ENCODE results near the gene APOBEC3B.
"Not testable (repeated sequence)": the region's sequence is repeated elsewhere in the genome, so short reads cannot be mapped to it uniquely, and the experiment has no call there.

The APOBEC3B gene

DNA sequence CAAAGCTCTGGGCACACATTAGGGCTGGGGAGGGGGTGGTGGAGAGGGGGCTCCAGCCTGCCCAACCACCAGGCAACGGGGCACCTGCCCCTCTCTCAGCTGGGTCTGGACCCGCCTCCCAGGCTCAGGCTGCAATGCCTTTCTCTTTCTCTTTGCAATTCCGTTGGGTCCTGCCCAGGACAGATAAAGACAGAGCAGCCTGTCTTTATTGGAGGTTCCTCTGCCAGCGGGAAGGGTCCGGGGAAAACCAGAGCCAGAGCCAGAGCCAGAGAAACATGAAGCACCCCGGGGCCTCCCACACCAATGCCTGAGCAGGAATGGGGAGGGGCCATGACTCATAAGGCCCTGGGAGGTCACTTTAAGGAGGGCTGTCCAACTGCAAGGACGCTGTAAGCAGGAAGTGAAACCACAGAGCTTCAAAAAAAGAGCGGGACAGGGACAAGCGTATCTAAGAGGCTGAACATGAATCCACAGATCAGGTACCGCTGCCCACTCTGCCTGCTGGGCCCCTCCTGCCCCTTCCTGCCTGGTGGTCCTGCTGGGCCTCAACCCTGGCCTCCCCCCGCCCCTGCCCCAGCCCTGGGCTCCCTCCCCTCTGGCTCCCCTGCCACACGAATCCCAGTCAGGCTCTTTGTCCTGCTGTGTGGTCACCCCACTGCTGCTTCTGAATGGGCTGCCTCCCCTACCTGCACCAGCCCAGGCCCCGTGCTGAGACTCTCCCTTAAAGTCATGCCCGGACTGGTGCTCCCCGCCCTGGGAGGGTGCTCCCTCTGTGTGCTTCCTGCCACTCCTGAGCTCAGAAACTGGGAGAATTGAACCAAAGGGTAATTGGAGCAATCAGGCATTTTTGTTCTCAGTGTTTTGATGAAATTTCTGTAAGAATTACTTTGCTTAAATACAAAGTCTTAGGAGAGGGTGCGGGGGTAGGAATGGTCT is at the start of gene APOBEC3B:
APOBEC3B (plus strand) TSS at position 356 of the 936 bp plus-strand sequence; CDS start at position 463, 107 bp downstream.
- DNase-seq (ENCODE audit: low read depth): peak; percentile 93

DNA sequence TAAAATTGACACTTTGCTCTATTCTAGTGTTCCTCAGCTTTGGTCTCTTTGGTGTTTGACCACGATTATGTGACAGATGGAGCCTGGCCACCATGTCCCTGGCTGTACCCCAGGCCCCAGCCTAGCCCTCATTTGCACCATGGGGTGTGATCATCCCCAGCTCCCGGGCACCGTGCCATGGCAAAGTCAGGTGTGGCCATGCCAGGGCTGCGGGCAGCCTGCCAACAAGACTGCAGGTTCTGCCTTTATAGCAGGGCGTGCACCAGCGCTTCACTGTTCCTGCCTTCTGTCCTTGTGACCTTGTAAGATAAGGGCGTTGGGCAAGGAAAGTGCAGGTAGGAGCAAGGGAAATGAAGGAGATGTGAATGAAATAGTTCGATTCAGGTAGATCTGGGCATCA is 47.1 kb upstream of the APOBEC3B start:
- no peak for DNase-seq (ENCODE audit: low read depth)

GRCh38 chr22:38935616-38936015 is 46.5 kb upstream of the APOBEC3B start:
- DNase-seq (ENCODE audit: low read depth): no peak

DNA sequence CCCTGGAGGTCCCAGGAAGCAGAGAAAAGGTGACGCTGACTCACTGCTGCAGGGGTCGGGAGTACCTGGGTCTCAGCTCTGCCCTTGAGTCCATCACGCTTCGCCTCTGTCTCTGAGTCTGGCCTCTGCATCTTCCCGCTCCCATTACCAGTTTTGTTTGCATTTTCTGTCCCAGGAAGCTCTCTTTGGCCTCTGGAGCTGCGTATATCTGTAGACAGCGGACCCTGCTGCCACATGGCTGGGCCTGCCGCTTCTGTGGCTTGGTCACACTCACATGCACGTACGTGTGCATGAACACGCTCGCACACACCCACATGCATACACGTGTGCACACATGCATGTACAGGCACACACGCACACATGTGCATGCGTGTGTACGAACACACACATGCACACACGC is 45.6 kb upstream of the APOBEC3B start:
- DNase-seq (ENCODE audit: low read depth): no peak

GRCh38 chr22:38937036-38937435 is 45.1 kb upstream of the APOBEC3B start:
- DNase-seq (ENCODE audit: low read depth): no peak

DNA sequence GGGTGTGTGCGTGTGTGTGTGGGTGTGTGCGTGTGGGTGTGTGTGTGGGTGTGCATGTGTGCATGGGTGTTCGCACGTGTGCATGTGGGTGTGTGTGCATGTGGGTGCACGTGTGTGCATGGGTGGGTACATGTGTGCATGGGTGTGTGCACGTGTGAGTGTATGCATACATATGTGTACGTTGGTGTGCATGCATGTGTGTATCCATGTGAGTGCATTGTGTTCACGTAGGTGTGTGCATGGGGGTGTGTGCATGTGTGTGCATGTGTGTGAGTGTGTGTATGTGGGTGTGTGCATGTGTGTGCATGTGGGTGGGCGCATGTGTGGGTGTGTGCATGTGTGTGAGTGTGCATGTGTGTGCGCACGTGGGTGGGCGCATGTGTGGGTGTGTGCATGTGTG is 44.6 kb upstream of the APOBEC3B start:
- DNase-seq (ENCODE audit: low read depth): no peak

DNA sequence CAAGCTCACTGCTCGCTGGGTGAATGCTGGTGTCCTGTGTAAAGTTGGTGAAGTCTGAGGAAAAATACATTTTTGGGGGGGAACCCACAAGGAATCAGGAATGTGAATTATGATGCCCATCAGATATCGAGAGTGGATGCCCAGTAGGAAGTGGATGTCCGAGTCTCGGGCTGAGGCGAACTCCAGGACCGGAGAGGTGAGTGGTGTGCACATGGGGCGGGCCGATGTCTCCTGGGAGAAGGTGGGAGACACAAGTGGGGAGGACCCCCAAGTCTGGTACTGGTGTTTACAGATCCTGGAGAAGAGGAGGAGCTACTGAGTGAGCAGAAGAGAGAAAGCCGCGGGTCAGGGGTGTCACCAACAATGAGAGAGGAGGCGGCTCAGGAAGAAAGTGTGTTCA is 43.9 kb upstream of the APOBEC3B start:
- no peak for DNase-seq (ENCODE audit: low read depth)

DNA sequence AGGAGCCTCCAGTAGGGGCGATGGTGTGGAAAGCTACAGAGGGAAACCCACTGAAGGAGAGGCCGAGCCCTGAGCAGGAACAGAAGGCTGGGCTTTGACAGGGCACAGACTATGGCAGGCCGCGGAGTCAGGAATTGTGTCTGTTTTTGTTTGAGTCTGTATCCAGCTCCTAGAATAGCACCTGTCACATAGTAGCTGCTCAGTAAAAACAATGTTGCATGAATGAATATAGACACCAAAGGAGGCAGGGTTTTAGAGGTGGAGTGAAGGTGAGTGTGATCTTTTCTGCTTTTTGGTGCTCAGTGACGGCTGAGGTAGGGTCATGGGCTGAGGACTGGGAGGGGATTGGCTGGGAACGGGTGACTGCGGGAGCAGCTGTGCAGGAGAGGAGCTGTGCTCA is 43.2 kb upstream of the APOBEC3B start:
- DNase-seq (ENCODE audit: low read depth): no peak

DNA sequence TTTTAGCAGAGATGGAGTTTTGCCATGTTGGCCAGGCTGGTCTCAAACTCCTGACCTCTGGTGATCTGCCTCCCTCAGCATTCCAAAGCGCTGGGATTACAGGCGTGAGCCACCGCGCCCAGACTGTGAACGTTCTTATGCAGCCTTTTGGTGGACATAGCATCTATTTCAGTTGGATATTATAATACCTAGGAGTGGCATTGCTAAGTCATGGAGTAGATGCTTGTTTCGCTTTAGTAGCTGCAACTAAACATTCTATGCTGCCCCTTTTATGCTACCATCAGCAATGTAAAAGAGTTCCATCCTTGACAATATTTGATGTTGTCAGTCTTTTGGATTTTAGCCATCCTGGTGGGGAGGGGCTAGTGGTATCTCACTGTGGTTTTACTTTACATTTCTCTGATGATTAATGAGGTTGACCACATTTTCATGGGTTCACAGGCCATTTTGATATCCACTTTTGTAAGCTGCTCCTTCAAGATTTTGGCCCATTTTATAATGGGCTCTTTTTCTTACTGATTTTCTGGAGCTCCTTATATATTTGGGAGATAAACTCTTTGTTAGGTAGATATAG is 41.2 kb upstream of the APOBEC3B start:
- DNase-seq (ENCODE audit: low read depth): no peak

GRCh38 chr22:38941488-38941987 is 40.6 kb upstream of the APOBEC3B start:
- DNase-seq (ENCODE audit: low read depth): no peak

- DNase-seq (ENCODE audit: low read depth): no peak
These were observed 39.4 kb upstream of the APOBEC3B start for GRCh38 chr22:38942702-38943101.

DNA sequence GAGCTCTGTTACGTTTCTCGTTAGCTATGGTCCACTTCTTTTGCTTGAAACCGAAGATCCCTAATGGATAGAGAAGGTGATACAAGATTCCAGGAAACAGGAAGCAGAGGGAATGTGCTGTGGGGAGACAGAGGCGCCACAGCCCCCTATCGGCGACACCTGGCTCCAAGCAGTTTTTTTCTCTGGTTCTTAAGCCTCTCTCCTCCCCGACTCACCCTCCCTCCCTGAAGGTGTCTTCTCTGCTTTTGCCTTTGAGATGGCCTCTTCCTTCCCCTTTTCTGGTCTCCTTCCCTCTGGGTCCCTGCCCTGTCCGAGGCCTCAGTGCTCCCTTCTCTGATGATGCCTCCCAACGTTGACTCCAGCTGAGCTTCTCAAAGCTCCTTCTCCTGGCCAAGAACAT is 38.9 kb upstream of the APOBEC3B start:
- DNase-seq (ENCODE audit: low read depth): no peak

DNA sequence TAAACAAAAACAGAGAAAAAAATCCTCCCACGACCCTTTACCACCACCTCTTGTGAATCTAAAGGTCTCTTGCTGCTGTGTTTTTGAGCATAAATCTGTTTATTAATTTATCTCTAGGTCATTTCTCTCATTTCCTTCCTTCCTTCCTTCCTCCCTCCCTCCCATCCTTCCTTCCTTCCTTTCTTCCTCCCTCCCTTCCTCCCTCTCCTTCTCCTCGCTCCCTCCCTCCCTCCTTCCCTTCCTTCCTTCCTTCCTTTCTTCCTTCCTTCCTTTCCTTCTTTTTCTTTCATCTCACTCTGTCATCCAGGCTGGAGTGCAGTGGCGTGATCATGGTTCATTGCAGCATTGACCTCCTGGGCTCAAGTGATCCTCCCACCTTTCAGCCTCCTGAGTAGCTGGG is 38.3 kb upstream of the APOBEC3B start:
- DNase-seq (ENCODE audit: low read depth): no peak

DNA sequence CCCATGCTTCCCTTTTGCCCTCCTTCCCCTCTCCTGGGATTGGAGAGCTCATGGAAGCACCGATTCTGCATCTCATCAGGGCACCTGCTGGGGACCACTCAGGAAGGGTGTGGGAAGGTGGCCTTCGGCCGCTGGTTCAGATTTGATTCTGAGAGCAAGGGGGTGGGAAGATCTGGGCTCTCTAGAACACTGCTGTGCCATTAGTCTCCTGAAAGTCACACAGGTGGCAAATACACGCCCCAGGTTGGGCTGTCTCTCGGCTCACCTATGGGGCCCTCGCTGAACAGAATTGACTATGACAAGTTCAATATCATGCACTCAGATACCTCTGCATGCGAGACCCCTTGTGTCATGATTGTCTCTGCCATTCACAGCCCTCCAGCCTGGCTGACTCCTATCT is 37.5 kb upstream of the APOBEC3B start:
- no peak for DNase-seq (ENCODE audit: low read depth)

DNA sequence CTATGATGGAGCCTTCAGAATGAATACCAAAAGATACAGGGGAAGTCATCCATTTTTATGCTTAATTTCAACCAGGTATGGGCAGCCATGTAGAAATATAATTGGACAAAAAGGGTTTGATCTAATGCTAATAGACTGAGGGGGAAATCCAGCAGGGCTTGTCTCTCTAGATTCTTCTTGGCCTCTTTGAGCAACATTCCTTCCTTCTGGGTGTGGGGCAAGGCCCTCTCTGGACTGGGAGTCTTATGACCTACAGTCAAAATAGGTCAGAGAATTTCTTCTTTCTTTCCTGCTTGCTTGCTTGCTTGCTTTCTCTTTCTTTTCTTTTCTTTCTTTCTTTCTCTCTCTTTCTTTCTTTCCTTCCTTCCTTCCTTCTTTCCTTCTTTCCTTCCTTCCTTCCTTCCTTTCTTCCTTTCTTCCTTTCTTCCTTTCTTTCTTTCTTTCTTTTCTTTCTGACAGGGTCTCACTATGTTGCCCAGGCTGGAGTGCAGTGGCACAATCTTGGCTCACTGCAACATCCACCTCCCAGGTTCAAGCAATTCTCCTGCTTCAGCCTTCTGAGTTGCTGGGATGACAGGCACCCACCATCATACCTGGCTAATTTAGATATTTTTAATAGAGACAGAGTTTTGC is 36.3 kb upstream of the APOBEC3B start:
- DNase-seq (ENCODE audit: low read depth): not testable (repeated sequence)

GRCh38 chr22:38946771-38947170 is 35.4 kb upstream of the APOBEC3B start:
- no peak for DNase-seq (ENCODE audit: low read depth)

- no peak for DNase-seq (ENCODE audit: low read depth)
These were observed 34.6 kb upstream of the APOBEC3B start for GRCh38 chr22:38947321-38948140.

DNA sequence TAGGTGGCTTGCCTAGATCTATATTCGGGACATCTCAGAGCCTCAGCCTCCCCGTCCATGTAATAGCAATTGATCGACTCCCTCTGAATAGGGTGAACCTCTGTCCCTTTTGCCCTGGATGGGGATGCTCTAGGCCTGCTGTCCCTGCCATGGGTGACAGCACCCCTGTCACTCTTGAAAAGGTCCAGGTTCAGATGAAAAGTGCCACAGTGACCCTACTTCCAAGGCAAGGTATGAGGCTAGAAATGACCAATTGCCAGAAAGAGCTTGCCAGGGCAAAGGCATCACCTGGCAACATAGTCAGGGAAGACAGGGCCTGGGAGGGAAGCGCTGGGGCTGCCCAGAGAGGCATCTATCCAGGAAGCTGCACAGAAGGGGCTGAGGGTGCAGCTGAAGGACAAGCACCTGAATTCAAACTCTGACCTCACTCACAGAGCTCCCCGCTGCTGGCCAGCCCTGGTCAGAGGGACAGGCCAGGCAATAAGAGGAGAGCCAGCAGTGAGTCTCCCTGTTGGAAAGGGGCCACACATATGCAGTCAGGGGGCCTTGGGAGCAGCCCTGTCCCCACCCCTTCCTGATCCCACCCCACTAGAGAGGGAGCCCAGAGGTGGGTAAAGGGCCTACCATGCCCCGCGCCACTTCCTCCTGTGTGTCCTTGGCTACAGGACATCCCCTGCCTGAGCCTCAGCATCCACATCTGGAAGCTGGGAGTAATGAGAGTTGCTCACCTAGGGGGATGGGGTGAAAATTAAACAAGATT is 33.8 kb upstream of the APOBEC3B start:
- DNase-seq (ENCODE audit: low read depth): no peak

DNA sequence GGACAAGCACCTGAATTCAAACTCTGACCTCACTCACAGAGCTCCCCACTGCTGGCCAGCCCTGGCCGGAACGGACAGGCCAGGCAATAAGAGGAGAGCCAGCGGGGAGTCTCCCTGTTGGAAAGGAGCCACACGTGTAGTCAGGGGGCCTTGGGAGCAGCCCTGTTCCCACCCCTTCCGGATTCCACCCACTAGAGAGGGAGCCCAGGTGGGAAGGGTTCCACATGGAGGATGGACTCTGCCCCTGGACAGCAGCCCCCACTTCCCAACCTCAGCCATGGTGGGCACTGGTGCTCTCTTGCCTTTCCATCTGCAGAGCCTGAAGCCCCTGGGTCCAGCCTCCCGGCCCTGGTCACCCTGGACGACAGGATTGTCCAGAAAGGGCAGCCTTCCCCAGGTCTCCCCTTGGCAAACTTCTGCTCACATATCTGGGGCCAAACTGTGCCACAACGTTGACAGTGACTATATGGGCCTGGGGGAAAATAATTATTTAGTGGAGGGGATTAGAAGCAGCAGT is 32.2 kb upstream of the APOBEC3B start:
- DNase-seq (ENCODE audit: low read depth): no peak

DNA sequence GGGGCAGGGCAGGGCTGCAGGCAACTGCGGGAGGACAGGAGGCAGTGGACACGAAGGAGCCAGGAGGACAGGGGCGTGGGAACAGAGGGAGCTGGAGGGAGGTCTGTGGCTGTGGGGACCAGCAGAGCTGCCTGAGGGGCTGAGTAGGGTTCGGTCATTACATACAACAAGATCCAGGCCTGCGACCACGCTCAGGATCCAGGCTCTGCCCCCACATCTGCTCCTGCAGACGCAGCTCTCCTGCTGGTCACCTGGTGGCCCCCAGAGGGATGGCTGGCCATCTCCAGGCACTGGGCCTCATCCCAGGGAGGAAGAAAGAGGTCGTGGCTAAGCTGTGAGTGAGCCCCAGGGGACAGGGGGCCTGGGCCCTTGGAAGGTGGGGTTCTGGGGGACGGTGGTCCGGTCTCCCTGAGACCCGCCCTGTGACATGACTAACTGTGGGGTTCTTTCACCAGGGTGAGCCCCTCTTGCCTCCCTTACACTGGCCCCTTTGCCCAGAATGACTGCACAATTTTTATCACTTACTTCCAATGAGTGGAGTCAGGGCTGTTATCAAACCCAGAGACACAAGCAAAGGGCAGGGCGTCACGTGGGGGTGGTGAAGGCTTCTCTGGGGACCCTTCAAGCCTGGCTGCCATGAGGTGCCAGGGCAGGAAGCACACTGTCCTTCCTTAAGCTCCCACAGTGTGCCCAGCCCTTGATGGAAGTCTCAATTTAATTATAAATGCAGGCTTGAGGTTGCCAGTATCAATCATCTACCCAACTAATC is 31.4 kb upstream of the APOBEC3B start:
- DNase-seq (ENCODE audit: low read depth): no peak

All from EH (cell line).